ENCODE results near the gene HMGA1. TPM values are rescaled to one million over a fixed set of nuclear protein-coding genes. Genes with fewer than 3 reads are reported as not detected.

HMGA1 gene
- total and polyA plus RNA-seq, 2 of the 13 experiments (the other 11 are each of a cell fraction or from before 2014, with no cell fraction given) = 117 to 145 TPM

- TF ChIP-seq AKNA (CRISPR knock-in tag; IDR thresholded peaks at IDR 0.05; ENCODE audit: borderline replicate concordance) (no peak), LRRFIP1 (CRISPR knock-in tag; conservative IDR thresholded peaks at IDR 0.05) (no peak), NFYB (CRISPR knock-in tag; IDR thresholded peaks at IDR 0.05) (no peak), JUN (CRISPR knock-in tag; IDR thresholded peaks at IDR 0.05) (no peak), ZIK1 (CRISPR knock-in tag; IDR thresholded peaks at IDR 0.05; ENCODE audit: borderline replicate concordance, low read depth) (no peak), MTA1 (CRISPR knock-in tag; IDR thresholded peaks at IDR 0.05; ENCODE audit: borderline replicate concordance) (0 out of 2 replicates have a peak, but pooled peaks have one; percentile 39), KDM6A (CRISPR knock-in tag; IDR thresholded peaks at IDR 0.05; ENCODE audit: low read depth) (no peak), FOXM1 (CRISPR knock-in tag; IDR thresholded peaks at IDR 0.05) (no peak), ATF3 (CRISPR knock-in tag; IDR thresholded peaks at IDR 0.05) (peak; percentile 41; the same call in 1 of the 2 replicates), MLX (CRISPR knock-in tag; IDR thresholded peaks at IDR 0.05) (no peak), ZNF891 (CRISPR knock-in tag; IDR thresholded peaks at IDR 0.05) (peak; percentile 65; the same call in 1 of the 2 replicates), ZNF781 (CRISPR knock-in tag; IDR thresholded peaks at IDR 0.05; ENCODE audit: borderline replicate concordance, not compliant biosample characterization) (no peak), ZNF713 (CRISPR knock-in tag; IDR thresholded peaks at IDR 0.05) (no peak), ISL2 (CRISPR knock-in tag; IDR thresholded peaks at IDR 0.05) (0 out of 2 replicates have a peak, but pooled peaks have one; percentile 17), HHEX (CRISPR knock-in tag; IDR thresholded peaks at IDR 0.05) (no peak), SYNCRIP (IDR thresholded peaks at IDR 0.05; ENCODE audit: insufficient read depth, low read depth, low read length) (no peak), CENPX (CRISPR knock-in tag; IDR thresholded peaks at IDR 0.05) (no peak), ZNF777 (CRISPR knock-in tag; IDR thresholded peaks at IDR 0.05) (no peak), PPARG (CRISPR knock-in tag; conservative IDR thresholded peaks at IDR 0.05) (no peak), REPIN1 (CRISPR knock-in tag; IDR thresholded peaks at IDR 0.05; ENCODE audit: borderline replicate concordance, low read depth) (0 out of 2 replicates have a peak, but pooled peaks have one; percentile 47), YY1 (IDR thresholded peaks at IDR 0.05; ENCODE audit: insufficient read depth, insufficient replicate concordance, low read depth, low read length) (no peak)
Measured at GRCh38 chr6:34246563-34247391, 10.1 kb downstream of the HMGA1 start (continued).

Data from HepG2 (cell line).